WTC11 (cell line): Measurements from ENCODE around the gene SMYD3. TPM values are rescaled to one million over a fixed set of nuclear protein-coding genes. Genes with fewer than 3 reads are reported as not detected.

Experiments used
- ATAC-seq: fragments of 200-7000 bp; cut with Tn5 transposase; 2 replicates; pipeline ENCODE4 v1.10.0; 2021; ENCODE audit warnings: mild to moderate bottlenecking, moderate library complexity
- CTCF ChIA-PET: fragments of 300-600 bp; sonication (Branson Sonifier 250); formaldehyde crosslinking; loops from one replicate; lab custom pipeline; 2021; ENCODE audit warnings: antibody characterized with exemption; lab: Charles Lee
- POLR2A ChIA-PET: fragments of 350-600 bp; sonication (Branson Sonifier 250); formaldehyde crosslinking; loops from one replicate; lab custom pipeline; 2021; ENCODE audit warnings: antibody characterized with exemption; lab: Charles Lee
- DNase-seq: peaks from one replicate; pipeline ENCODE4 v3.0.0; 2021; ENCODE audit warnings: low spot score
- H3K27ac Mint-ChIP-seq: 2 replicates; pipeline ENCODE4 v1.8.0; 2021; ENCODE audit warnings: mixed read lengths
- H3K27me3 Mint-ChIP-seq: 2 replicates; pipeline ENCODE4 v1.8.0; 2021; ENCODE audit warnings: low read depth, mild to moderate bottlenecking, moderate library complexity, mixed read lengths
- H3K36me3 Mint-ChIP-seq: 2 replicates; pipeline ENCODE4 v1.8.0; 2021; ENCODE audit warnings: mixed read lengths
- H3K4me1 Mint-ChIP-seq: 2 replicates; pipeline ENCODE4 v1.8.0; 2022; ENCODE audit warnings: mixed read lengths
- H3K4me3 Mint-ChIP-seq: 2 replicates; pipeline ENCODE4 v1.8.0; 2021; ENCODE audit warnings: mild to moderate bottlenecking, moderate library complexity, mixed read lengths
- H3K9me3 Mint-ChIP-seq: 2 replicates; pipeline ENCODE4 v1.8.0; 2021; ENCODE audit warnings: mixed read lengths
- CREB1 ChIP-seq: sonication (generic); formaldehyde crosslinking; IDR thresholded peaks from 2 replicates; pipeline ENCODE4 v1.8.0; 2023; ENCODE audit warnings: mild to moderate bottlenecking, missing genetic modification reagents
- ELF4 ChIP-seq: sonication (generic); formaldehyde crosslinking; IDR thresholded peaks from 2 replicates; pipeline ENCODE4 v1.8.1; 2022; ENCODE audit warnings: low read depth, mild to moderate bottlenecking, moderate library complexity, missing genetic modification reagents
- FOXJ3 ChIP-seq: sonication (generic); formaldehyde crosslinking; IDR thresholded peaks from 2 replicates; pipeline ENCODE4 v1.9.0; 2021; ENCODE audit warnings: missing genetic modification reagents, mild to moderate bottlenecking, borderline replicate concordance
- FOXP1 ChIP-seq: sonication (generic); formaldehyde crosslinking; IDR thresholded peaks from 2 replicates; pipeline ENCODE4 v1.8.0; 2022; ENCODE audit warnings: missing genetic modification reagents, mild to moderate bottlenecking, moderate library complexity, borderline replicate concordance
- GRHL2 ChIP-seq: fragments of 250-450 bp; sonication (Bioruptor Pico); IDR thresholded peaks from 2 replicates; pipeline ENCODE4 v1.8.0; 2022; ENCODE audit warnings: mild to moderate bottlenecking, moderate library complexity; ENCODE audit not compliant: insufficient replicate concordance, severe bottlenecking
- GTF2I ChIP-seq: fragments of 250-450 bp; sonication (Bioruptor Pico); conservative IDR thresholded peaks from 2 replicates; pipeline ENCODE4 v1.4.0; 2021; ENCODE audit warnings: mild to moderate bottlenecking
- JAZF1 ChIP-seq: fragments of 250-450 bp; sonication (Bioruptor Pico); IDR thresholded peaks from 2 replicates; pipeline ENCODE4 v1.9.0; 2021; ENCODE audit warnings: moderate library complexity, mild to moderate bottlenecking, inconsistent platforms
- KAT7 ChIP-seq: sonication (generic); formaldehyde crosslinking; IDR thresholded peaks from 2 replicates; pipeline ENCODE4 v1.8.1; 2023; ENCODE audit warnings: missing genetic modification reagents, mild to moderate bottlenecking, borderline replicate concordance
- MYBL2 ChIP-seq: sonication (generic); formaldehyde crosslinking; IDR thresholded peaks from 2 replicates; pipeline ENCODE4 v1.8.1; 2023; ENCODE audit warnings: mild to moderate bottlenecking, moderate library complexity, missing genetic modification reagents
- RORB ChIP-seq: fragments of 250-450 bp; sonication (Bioruptor Pico); IDR thresholded peaks from 2 replicates; pipeline ENCODE4 v1.9.0; 2021; ENCODE audit warnings: mild to moderate bottlenecking
- SP1 ChIP-seq: sonication (generic); formaldehyde crosslinking; conservative IDR thresholded peaks from 2 replicates; pipeline ENCODE4 v1.8.1; 2022; ENCODE audit warnings: missing genetic modification reagents
- TCF7 ChIP-seq: sonication (generic); formaldehyde crosslinking; IDR thresholded peaks from 2 replicates; pipeline ENCODE4 v1.8.0; 2022; ENCODE audit warnings: mild to moderate bottlenecking, low read depth, missing genetic modification reagents, moderate library complexity
- ZNF138 ChIP-seq: sonication (generic); formaldehyde crosslinking; conservative IDR thresholded peaks from 2 replicates; pipeline ENCODE4 v1.8.1; 2022; ENCODE audit warnings: mild to moderate bottlenecking, moderate library complexity, missing genetic modification reagents
- total RNA-seq: library from RNA; stranded (reverse); gene quantifications from 3 replicates; pipeline ENCODE4 v1.2.3, GENCODE V29; 2021
- TF ChIP-seq, protein P1 (sequence below): sonication (generic); formaldehyde crosslinking; IDR thresholded peaks from 2 replicates; pipeline ENCODE4 v1.8.1; 2022; ENCODE audit warnings: missing genetic modification reagents, borderline replicate concordance
- TF ChIP-seq, protein P2 (sequence below): sonication (generic); formaldehyde crosslinking; IDR thresholded peaks from 2 replicates; pipeline ENCODE4 v1.8.0; 2023; ENCODE audit warnings: missing genetic modification reagents
- TF ChIP-seq, protein P3 (sequence below): sonication (generic); formaldehyde crosslinking; IDR thresholded peaks from 2 replicates; pipeline ENCODE4 v1.8.0; 2022; ENCODE audit warnings: mild to moderate bottlenecking, missing genetic modification reagents
- TF ChIP-seq, protein P4 (sequence below): sonication (generic); formaldehyde crosslinking; IDR thresholded peaks from 2 replicates; pipeline ENCODE4 v1.8.1; 2023; ENCODE audit warnings: mild to moderate bottlenecking, missing genetic modification reagents
- TF ChIP-seq, protein P5 (sequence below): sonication (generic); formaldehyde crosslinking; IDR thresholded peaks from 2 replicates; pipeline ENCODE4 v1.8.1; 2022; ENCODE audit warnings: mild to moderate bottlenecking, moderate library complexity, missing genetic modification reagents
- TF ChIP-seq, protein P6 (sequence below): sonication (generic); formaldehyde crosslinking; IDR thresholded peaks from 2 replicates; pipeline ENCODE4 v1.8.0; 2022; ENCODE audit warnings: mild to moderate bottlenecking, missing genetic modification reagents
- TF ChIP-seq, protein P7 (sequence below): fragments of 250-450 bp; sonication (Bioruptor Pico); IDR thresholded peaks from 2 replicates; pipeline ENCODE4 v1.9.0; 2021; ENCODE audit warnings: moderate library complexity, mild to moderate bottlenecking, inconsistent platforms, borderline replicate concordance
- TF ChIP-seq, protein P8 (sequence below): fragments of 250-450 bp; sonication (Bioruptor Pico); conservative IDR thresholded peaks from 2 replicates; pipeline ENCODE4 v1.9.0; 2021; ENCODE audit warnings: mild to moderate bottlenecking

The SMYD3 gene
- total RNA-seq, 1 experiment from 2014 or later, result 21.4 TPM

DNA sequence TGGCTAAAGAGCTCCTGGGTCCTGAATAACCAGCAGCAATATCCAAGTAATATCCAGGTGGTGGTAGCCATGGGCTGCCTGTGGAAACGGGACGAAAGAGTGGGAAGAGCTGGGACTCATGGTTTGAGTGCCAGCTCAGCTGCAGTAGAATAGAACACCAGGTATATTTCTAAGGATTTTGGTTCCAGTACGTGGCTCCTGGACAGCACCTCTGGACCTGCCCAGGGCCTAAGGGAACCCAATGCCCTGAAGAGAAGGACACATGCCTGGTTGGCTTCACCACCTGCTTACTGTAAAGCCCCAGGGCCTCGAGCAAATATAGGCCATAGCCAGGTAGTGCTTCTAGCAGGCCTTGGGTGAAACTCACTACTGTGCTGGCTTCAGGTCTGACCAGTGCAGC is 785.6 kb downstream of the SMYD3 start:
- ATAC-seq, result no peak
- Mint-ChIP-seq H3K4me3 (no peak overlapping the region), H3K4me1 (no peaks in the 10 kb centered on the region), H3K36me3 (no peaks in the 10 kb centered on the region; the same call in 1 of the 2 replicates), H3K9me3 (peaks cover 22% of the 10 kb centered on the region), H3K27me3 (no peaks in the 10 kb centered on the region), H3K27ac (no peak overlapping the region)
- ChIA-PET POLR2A (no interaction called here), CTCF (no interaction called here)
- TF ChIP-seq MYBL2 (CRISPR knock-in tag) (no peak), ZNF138 (CRISPR knock-in tag) (no peak), KAT7 (CRISPR knock-in tag) (no peak), SP1 (CRISPR knock-in tag) (no peak), FOXJ3 (CRISPR knock-in tag) (no peak)
- TF ChIP-seq, protein P1, sequence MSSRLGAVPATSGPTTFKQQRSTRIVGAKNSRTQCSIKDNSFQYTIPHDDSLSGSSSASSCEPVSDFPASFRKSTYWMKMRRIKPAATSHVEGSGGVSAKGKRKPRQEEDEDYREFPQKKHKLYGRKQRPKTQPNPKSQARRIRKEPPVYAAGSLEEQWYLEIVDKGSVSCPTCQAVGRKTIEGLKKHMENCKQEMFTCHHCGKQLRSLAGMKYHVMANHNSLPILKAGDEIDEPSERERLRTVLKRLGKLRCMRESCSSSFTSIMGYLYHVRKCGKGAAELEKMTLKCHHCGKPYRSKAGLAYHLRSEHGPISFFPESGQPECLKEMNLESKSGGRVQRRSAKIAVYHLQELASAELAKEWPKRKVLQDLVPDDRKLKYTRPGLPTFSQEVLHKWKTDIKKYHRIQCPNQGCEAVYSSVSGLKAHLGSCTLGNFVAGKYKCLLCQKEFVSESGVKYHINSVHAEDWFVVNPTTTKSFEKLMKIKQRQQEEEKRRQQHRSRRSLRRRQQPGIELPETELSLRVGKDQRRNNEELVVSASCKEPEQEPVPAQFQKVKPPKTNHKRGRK (CRISPR knock-in tag), result no peak
- TF ChIP-seq, protein P2, sequence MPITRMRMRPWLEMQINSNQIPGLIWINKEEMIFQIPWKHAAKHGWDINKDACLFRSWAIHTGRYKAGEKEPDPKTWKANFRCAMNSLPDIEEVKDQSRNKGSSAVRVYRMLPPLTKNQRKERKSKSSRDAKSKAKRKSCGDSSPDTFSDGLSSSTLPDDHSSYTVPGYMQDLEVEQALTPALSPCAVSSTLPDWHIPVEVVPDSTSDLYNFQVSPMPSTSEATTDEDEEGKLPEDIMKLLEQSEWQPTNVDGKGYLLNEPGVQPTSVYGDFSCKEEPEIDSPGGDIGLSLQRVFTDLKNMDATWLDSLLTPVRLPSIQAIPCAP, result no peak
- no peak for DNase-seq

DNA sequence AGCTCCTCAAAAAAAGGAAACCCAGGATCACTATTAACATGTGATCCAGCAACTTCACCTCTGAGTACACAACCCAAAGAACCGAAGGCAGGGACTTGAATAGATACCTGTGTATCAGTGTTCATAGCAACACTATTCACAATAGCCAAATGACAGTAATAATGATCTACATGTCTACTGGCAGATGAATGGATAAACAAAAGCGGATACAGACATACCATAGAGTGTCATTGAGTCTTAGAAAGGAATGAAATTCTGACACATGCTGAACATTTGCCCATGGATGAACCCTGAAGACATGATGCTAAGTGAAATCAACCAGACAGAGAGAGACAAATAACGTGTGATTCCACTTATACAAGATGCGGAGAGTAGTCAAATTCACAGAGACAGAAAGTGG is 788.1 kb downstream of the SMYD3 start:
- Mint-ChIP-seq H3K27me3 (no peaks in the 10 kb centered on the region), H3K36me3 (no peaks in the 10 kb centered on the region), H3K27ac (no peak overlapping the region), H3K4me1 (0 out of 2 replicates have a peak, but pooled peaks cover 2% of the 10 kb centered on the region), H3K4me3 (no peak overlapping the region), H3K9me3 (peaks cover 8% of the 10 kb centered on the region)
- TF ChIP-seq GTF2I (CRISPR knock-in tag) (no peak), MYBL2 (CRISPR knock-in tag) (no peak)
- no peak for DNase-seq
- ChIA-PET CTCF (no interaction called here), POLR2A (no interaction called here)
- no peak for ATAC-seq

DNA sequence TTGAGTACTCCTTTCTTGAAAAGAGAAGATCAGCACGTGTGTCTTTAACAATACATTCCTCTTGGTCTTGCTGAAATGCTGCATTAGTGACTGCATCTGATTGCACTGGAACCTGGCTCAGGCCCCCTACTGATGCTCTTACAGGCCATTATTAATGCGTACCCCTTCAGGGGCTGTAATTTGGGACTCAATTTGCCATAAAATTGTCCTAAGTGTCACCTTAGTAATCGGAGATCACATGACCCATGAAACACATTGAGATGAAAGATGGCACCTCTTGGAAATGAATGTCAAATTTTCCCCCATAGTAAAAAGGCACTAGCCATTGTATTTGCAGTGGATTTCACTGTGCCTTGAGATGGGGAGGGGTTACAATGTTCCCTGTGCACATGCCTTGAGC is 789.0 kb downstream of the SMYD3 start:
- Mint-ChIP-seq H3K4me1 (0 out of 2 replicates have a peak, but pooled peaks cover 2% of the 10 kb centered on the region), H3K27ac (no peak overlapping the region), H3K36me3 (no peaks in the 10 kb centered on the region), H3K27me3 (no peaks in the 10 kb centered on the region), H3K9me3 (peaks cover 8% of the 10 kb centered on the region), H3K4me3 (no peak overlapping the region)
- no peak for ATAC-seq
- TF ChIP-seq MYBL2 (CRISPR knock-in tag) (no peak), RORB (CRISPR knock-in tag) (no peak), CREB1 (no peak), ELF4 (CRISPR knock-in tag) (no peak), FOXP1 (CRISPR knock-in tag) (no peak)
- TF ChIP-seq, protein P3, sequence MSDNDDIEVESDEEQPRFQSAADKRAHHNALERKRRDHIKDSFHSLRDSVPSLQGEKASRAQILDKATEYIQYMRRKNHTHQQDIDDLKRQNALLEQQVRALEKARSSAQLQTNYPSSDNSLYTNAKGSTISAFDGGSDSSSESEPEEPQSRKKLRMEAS (CRISPR knock-in tag), result no peak
- TF ChIP-seq, protein P4, sequence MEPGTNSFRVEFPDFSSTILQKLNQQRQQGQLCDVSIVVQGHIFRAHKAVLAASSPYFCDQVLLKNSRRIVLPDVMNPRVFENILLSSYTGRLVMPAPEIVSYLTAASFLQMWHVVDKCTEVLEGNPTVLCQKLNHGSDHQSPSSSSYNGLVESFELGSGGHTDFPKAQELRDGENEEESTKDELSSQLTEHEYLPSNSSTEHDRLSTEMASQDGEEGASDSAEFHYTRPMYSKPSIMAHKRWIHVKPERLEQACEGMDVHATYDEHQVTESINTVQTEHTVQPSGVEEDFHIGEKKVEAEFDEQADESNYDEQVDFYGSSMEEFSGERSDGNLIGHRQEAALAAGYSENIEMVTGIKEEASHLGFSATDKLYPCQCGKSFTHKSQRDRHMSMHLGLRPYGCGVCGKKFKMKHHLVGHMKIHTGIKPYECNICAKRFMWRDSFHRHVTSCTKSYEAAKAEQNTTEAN (CRISPR knock-in tag), result no peak
- TF ChIP-seq, protein P5, sequence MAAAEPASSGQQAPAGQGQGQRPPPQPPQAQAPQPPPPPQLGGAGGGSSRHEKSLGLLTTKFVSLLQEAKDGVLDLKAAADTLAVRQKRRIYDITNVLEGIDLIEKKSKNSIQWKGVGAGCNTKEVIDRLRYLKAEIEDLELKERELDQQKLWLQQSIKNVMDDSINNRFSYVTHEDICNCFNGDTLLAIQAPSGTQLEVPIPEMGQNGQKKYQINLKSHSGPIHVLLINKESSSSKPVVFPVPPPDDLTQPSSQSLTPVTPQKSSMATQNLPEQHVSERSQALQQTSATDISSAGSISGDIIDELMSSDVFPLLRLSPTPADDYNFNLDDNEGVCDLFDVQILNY (CRISPR knock-in tag), result no peak
- DNase-seq, result no peak
- CTCF ChIA-PET, result no interaction called here
- POLR2A ChIA-PET, result no interaction called here

DNA sequence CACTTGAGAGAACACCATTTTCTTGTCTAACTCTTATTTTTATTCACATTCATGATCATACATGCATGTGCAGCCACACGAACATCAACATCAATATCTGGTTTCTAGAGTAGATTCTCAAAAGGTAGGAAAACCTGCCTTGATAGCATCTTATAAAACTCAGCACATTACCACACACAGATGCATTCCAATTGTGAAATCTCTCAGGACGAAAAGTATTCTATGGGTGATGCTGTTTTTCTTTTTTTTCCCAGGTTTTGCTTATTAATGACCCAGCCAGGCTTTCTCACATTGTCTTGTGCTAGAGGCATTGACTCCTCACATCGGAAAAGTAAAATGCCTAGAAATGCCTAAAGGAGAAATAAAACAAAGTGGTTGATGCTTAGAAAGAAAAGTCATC is 789.5 kb downstream of the SMYD3 start:
- ATAC-seq (no peak), DNase-seq (no peak)
- TF ChIP-seq GRHL2 (no peak), JAZF1 (no peak), TCF7 (no peak)
- TF ChIP-seq, protein P6, sequence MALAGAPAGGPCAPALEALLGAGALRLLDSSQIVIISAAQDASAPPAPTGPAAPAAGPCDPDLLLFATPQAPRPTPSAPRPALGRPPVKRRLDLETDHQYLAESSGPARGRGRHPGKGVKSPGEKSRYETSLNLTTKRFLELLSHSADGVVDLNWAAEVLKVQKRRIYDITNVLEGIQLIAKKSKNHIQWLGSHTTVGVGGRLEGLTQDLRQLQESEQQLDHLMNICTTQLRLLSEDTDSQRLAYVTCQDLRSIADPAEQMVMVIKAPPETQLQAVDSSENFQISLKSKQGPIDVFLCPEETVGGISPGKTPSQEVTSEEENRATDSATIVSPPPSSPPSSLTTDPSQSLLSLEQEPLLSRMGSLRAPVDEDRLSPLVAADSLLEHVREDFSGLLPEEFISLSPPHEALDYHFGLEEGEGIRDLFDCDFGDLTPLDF (CRISPR knock-in tag), result no peak
- TF ChIP-seq, protein P7, sequence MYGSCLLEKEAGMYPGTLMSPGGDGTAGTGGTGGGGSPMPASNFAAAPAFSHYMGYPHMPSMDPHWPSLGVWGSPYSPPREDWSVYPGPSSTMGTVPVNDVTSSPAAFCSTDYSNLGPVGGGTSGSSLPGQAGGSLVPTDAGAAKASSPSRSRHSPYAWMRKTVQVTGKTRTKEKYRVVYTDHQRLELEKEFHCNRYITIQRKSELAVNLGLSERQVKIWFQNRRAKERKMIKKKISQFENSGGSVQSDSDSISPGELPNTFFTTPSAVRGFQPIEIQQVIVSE (CRISPR knock-in tag), result no peak
- TF ChIP-seq, protein P8, sequence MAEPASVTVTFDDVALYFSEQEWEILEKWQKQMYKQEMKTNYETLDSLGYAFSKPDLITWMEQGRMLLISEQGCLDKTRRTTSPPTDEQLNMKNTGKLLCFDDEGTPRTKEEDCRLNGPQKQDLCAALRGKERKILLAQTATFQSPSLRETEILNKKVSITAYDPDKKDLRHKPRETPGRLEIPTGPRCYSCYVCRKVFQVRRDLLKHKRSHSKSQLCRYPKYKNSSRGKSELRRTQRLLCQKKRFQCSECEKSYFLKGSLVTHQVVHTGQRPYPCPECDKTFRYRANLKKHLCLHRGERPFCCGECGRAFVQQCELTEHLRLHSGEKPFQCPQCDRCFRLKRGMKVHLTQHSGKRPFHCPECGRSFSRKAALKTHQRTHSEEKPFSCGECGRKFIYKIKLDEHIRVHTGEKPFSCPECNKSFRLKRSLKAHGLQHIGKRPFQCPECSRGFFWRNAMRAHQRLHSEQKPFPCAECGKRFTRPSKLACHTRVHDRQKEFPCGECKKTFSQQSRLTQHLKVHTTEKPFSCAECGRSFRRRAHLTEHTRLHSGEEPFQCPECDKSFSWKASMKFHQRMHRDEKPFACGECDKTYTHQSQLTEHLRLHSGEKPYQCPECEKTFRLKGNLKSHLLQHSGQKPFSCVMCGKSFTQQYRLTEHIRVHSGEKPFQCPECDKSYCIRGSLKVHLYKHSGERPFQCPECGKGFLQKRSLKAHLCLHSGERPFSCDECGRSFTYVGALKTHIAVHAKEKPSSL (CRISPR knock-in tag), result no peak
- no peaks in the 10 kb centered on the region for H3K27me3 Mint-ChIP-seq
- H3K36me3 Mint-ChIP-seq, result no peaks in the 10 kb centered on the region
- peaks cover 8% of the 10 kb centered on the region for H3K9me3 Mint-ChIP-seq
- 0 out of 2 replicates have a peak, but pooled peaks cover 2% of the 10 kb centered on the region for H3K4me1 Mint-ChIP-seq
- H3K27ac Mint-ChIP-seq, result no peak overlapping the region
- H3K4me3 Mint-ChIP-seq, result no peak overlapping the region
- CTCF ChIA-PET, result no interaction called here
- POLR2A ChIA-PET, result interaction anchor here (0.5 kb wide), 1 partner anchor 309 kb away, joined by 8 read pairs; no protein-coding TSS in a partner anchor
